HepG2 (cell line): ENCODE measurements around the gene ZNRF3. TPM values are rescaled to one million over a fixed set of nuclear protein-coding genes. Genes with fewer than 3 reads are reported as not detected.

Source experiments
- BRCA1 ChIP-seq: sonication (generic); formaldehyde crosslinking; IDR thresholded peaks from 2 replicates; pipeline ENCODE4 v1.4.0; 2020; ENCODE audit warnings: missing genetic modification reagents
- FOXJ3 ChIP-seq: sonication (generic); formaldehyde crosslinking; IDR thresholded peaks from 2 replicates; pipeline ENCODE4 v1.4.0; 2020; ENCODE audit warnings: missing genetic modification reagents, mild to moderate bottlenecking, borderline replicate concordance
- IKZF4 ChIP-seq: sonication (generic); formaldehyde crosslinking; IDR thresholded peaks from 2 replicates; pipeline ENCODE4 v1.5.1; 2020; ENCODE audit warnings: borderline replicate concordance, mild to moderate bottlenecking, low read depth, missing genetic modification reagents; ENCODE audit errors: not compliant biosample characterization
- KAT7 ChIP-seq: IDR thresholded peaks from 2 replicates; pipeline ENCODE4 v1.6.1; 2018; ENCODE audit warnings: borderline replicate concordance, missing compliant biosample characterization
- KDM5B ChIP-seq: sonication (generic); formaldehyde crosslinking; IDR thresholded peaks from 2 replicates; pipeline ENCODE4 v1.4.0; 2020; ENCODE audit warnings: missing genetic modification reagents, mild to moderate bottlenecking, borderline replicate concordance
- KMT2B ChIP-seq: IDR thresholded peaks from 2 replicates; pipeline ENCODE4 v1.6.1; 2016; ENCODE audit warnings: missing genetic modification reagents, missing compliant biosample characterization
- MYC ChIP-seq: sonication (generic); formaldehyde crosslinking; IDR thresholded peaks from 2 replicates; pipeline ENCODE4 v1.9.0; 2021; ENCODE audit warnings: missing genetic modification reagents, borderline replicate concordance
- NFKB2 ChIP-seq: sonication (generic); formaldehyde crosslinking; IDR thresholded peaks from 2 replicates; pipeline ENCODE4 v1.4.0; 2020; ENCODE audit warnings: missing genetic modification reagents, borderline replicate concordance
- PHF5A ChIP-seq: IDR thresholded peaks from one replicate; pipeline ENCODE4 v1.6.1; 2018; ENCODE audit warnings: low read depth, missing genetic modification reagents; ENCODE audit not compliant: unreplicated experiment
- RXRA ChIP-seq: sonication (generic); formaldehyde crosslinking; IDR thresholded peaks from 2 replicates; pipeline ENCODE4 v1.5.1; 2020; ENCODE audit warnings: missing genetic modification reagents
- SOX5 ChIP-seq: IDR thresholded peaks from 2 replicates; pipeline ENCODE4 v1.6.1; 2016; ENCODE audit warnings: borderline replicate concordance
- TAF1 ChIP-seq: sonication (generic); formaldehyde crosslinking; IDR thresholded peaks from 2 replicates; pipeline ENCODE4 v1.4.0; 2020; ENCODE audit warnings: missing genetic modification reagents
- TEAD3 ChIP-seq: optimal IDR thresholded peaks from 2 replicates; pipeline ENCODE3; 2016; ENCODE audit warnings: borderline replicate concordance
- TGIF2 ChIP-seq: IDR thresholded peaks from 2 replicates; pipeline ENCODE4 v1.6.1; 2016; ENCODE audit warnings: control low read depth, missing compliant biosample characterization
- ZNF292 ChIP-seq: sonication (generic); formaldehyde crosslinking; IDR thresholded peaks from 2 replicates; pipeline ENCODE4 v1.8.1; 2022; ENCODE audit warnings: mild to moderate bottlenecking, low read depth, missing genetic modification reagents, borderline replicate concordance
- ZNF317 ChIP-seq: sonication (generic); formaldehyde crosslinking; IDR thresholded peaks from 2 replicates; pipeline ENCODE4 v1.5.0; 2020; ENCODE audit warnings: mild to moderate bottlenecking, missing genetic modification reagents
- polyA plus RNA-seq, 8 experiments: library from polyadenylated mRNA; depleted of rRNA in 3 of 8; stranded (reverse) in 7 of 8; unstranded in 1 of 8; fragments of >200 nt; fragmentation: Illumina TruSeq in 4 of 8; extraction: Trizol in 4 of 8; gene quantifications; 2 replicates each; pipeline versions ENCODE4 v1.2.1 to v1.2.3, GENCODE V29; 2011 to 2016; ENCODE audit warnings: low read depth in 4 of 8, missing spikeins in 1 of 8, mixed read lengths in 1 of 8; ENCODE audit not compliant: insufficient read depth in 1 of 8
- total RNA-seq, 5 experiments: library from RNA; depleted of rRNA; stranded (reverse); fragments of >200 nt; fragmentation: Illumina TruSeq; extraction: Trizol; gene quantifications; 2 replicates each; pipeline ENCODE4 v1.2.3, GENCODE V29; 2016; ENCODE audit warnings: low read depth in 1 of 5
- TF ChIP-seq, protein P1 (sequence below): sonication (generic); formaldehyde crosslinking; IDR thresholded peaks from 2 replicates; pipeline ENCODE4 v1.8.0; 2022; ENCODE audit warnings: missing genetic modification reagents, mild to moderate bottlenecking, moderate library complexity, borderline replicate concordance
- TF ChIP-seq, protein P2 (sequence below): sonication (generic); formaldehyde crosslinking; IDR thresholded peaks from 2 replicates; pipeline ENCODE4 v1.5.1; 2020; ENCODE audit warnings: mild to moderate bottlenecking, missing genetic modification reagents, moderate library complexity
- TF ChIP-seq, protein P3 (sequence below): IDR thresholded peaks from 2 replicates; pipeline ENCODE4 v1.6.1; 2012; ENCODE audit warnings: inconsistent platforms

The ZNRF3 gene
- total and polyA plus RNA-seq, 2 of the 13 experiments (the other 11 are each of a cell fraction or from before 2014, with no cell fraction given) = 20.3 to 36.7 TPM

DNA sequence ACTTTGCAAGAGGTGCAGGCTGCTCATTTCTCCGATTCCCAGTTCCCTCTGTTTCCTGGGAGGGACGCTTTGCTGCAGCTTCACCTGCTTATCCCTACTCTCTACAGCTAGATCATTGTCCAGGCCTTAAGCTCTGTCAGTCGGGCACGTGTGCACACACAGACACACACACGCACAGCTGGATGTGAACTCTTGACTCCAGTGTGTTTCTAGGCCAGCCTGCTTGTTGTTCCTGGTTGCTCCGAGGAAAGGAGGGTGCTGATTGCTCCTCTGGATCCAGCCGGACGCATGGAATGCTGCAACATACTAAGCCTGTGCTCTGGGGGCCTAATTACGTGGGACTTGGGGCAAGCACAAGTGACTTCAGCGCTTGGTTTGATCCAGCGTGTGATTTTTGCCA, 19.7 kb downstream of the ZNRF3 start (continued):
- TF ChIP-seq, protein P1, sequence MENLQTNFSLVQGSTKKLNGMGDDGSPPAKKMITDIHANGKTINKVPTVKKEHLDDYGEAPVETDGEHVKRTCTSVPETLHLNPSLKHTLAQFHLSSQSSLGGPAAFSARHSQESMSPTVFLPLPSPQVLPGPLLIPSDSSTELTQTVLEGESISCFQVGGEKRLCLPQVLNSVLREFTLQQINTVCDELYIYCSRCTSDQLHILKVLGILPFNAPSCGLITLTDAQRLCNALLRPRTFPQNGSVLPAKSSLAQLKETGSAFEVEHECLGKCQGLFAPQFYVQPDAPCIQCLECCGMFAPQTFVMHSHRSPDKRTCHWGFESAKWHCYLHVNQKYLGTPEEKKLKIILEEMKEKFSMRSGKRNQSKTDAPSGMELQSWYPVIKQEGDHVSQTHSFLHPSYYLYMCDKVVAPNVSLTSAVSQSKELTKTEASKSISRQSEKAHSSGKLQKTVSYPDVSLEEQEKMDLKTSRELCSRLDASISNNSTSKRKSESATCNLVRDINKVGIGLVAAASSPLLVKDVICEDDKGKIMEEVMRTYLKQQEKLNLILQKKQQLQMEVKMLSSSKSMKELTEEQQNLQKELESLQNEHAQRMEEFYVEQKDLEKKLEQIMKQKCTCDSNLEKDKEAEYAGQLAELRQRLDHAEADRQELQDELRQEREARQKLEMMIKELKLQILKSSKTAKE (CRISPR knock-in tag) = peak; percentile 50; the same call in 1 of the 2 replicates
- peak; percentile 67 for TF ChIP-seq MYC (CRISPR knock-in tag)
- 0 out of 2 replicates have a peak, but pooled peaks have one; percentile 30 for TF ChIP-seq KDM5B
- peak; percentile 83 for TF ChIP-seq SOX5 (CRISPR knock-in tag)
- 0 out of 2 replicates have a peak, but pooled peaks have one; percentile 27 for TF ChIP-seq KAT7
- peak; percentile 57; the same call in 1 of the 2 replicates for TF ChIP-seq TGIF2 (CRISPR knock-in tag)
- no peak for TF ChIP-seq PHF5A (CRISPR knock-in tag)
- no peak for TF ChIP-seq KMT2B (CRISPR knock-in tag)
- TF ChIP-seq FOXJ3 (CRISPR knock-in tag) = no peak
- TF ChIP-seq TAF1 (CRISPR knock-in tag) = 0 out of 2 replicates have a peak, but pooled peaks have one; percentile 18
- TF ChIP-seq BRCA1 (CRISPR knock-in tag) = no peak
- TF ChIP-seq, protein P2, sequence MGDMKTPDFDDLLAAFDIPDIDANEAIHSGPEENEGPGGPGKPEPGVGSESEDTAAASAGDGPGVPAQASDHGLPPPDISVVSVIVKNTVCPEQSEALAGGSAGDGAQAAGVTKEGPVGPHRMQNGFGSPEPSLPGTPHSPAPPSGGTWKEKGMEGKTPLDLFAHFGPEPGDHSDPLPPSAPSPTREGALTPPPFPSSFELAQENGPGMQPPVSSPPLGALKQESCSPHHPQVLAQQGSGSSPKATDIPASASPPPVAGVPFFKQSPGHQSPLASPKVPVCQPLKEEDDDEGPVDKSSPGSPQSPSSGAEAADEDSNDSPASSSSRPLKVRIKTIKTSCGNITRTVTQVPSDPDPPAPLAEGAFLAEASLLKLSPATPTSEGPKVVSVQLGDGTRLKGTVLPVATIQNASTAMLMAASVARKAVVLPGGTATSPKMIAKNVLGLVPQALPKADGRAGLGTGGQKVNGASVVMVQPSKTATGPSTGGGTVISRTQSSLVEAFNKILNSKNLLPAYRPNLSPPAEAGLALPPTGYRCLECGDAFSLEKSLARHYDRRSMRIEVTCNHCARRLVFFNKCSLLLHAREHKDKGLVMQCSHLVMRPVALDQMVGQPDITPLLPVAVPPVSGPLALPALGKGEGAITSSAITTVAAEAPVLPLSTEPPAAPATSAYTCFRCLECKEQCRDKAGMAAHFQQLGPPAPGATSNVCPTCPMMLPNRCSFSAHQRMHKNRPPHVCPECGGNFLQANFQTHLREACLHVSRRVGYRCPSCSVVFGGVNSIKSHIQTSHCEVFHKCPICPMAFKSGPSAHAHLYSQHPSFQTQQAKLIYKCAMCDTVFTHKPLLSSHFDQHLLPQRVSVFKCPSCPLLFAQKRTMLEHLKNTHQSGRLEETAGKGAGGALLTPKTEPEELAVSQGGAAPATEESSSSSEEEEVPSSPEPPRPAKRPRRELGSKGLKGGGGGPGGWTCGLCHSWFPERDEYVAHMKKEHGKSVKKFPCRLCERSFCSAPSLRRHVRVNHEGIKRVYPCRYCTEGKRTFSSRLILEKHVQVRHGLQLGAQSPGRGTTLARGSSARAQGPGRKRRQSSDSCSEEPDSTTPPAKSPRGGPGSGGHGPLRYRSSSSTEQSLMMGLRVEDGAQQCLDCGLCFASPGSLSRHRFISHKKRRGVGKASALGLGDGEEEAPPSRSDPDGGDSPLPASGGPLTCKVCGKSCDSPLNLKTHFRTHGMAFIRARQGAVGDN (CRISPR knock-in tag) = peak; percentile 75
- TF ChIP-seq ZNF317 = 0 out of 2 replicates have a peak, but pooled peaks have one; percentile 22
- TF ChIP-seq TEAD3 (CRISPR knock-in tag) = peak; percentile 4
- TF ChIP-seq NFKB2 (CRISPR knock-in tag) = 0 out of 2 replicates have a peak, but pooled peaks have one; percentile 30
- TF ChIP-seq RXRA (CRISPR knock-in tag) = peak; percentile 87
- TF ChIP-seq IKZF4 (CRISPR knock-in tag) = no peak
- TF ChIP-seq, protein P3, sequence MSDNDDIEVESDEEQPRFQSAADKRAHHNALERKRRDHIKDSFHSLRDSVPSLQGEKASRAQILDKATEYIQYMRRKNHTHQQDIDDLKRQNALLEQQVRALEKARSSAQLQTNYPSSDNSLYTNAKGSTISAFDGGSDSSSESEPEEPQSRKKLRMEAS = peak; percentile 81
- peak; percentile 40; the same call in 1 of the 2 replicates for TF ChIP-seq ZNF292 (CRISPR knock-in tag)
